Calu3 (cell line): Measurements from ENCODE around the gene GRK1. TPM values are rescaled to one million over a fixed set of nuclear protein-coding genes. Genes with fewer than 3 reads are reported as not detected.

Source experiments
- BruUV-seq: library from RNA; stranded (reverse); fragments of 400-500 nt; replicated peaks from 2 replicates; lab custom pipeline; 2021; lab: Mats Ljungman, UMichigan
- CTCF ChIA-PET: fragments of 300-600 bp; sonication (Branson Sonifier 250); formaldehyde crosslinking; loops from one replicate; lab custom pipeline; 2022; ENCODE audit warnings: antibody characterized with exemption; lab: Charles Lee
- DNase-seq: peaks from one replicate; pipeline ENCODE4 v3.0.0; 2022
- H3K27ac Mint-ChIP-seq: one replicate; pipeline ENCODE4 v1.8.0; 2022; ENCODE audit warnings: mixed read lengths; ENCODE audit not compliant: unreplicated experiment
- H3K27me3 Mint-ChIP-seq: one replicate; pipeline ENCODE4 v1.8.0; 2022; ENCODE audit warnings: mixed read lengths; ENCODE audit not compliant: unreplicated experiment
- H3K36me3 Mint-ChIP-seq: one replicate; pipeline ENCODE4 v1.8.0; 2022; ENCODE audit warnings: mild to moderate bottlenecking, moderate library complexity, mixed read lengths; ENCODE audit not compliant: insufficient read depth, unreplicated experiment
- H3K4me1 Mint-ChIP-seq: one replicate; pipeline ENCODE4 v1.8.0; 2022; ENCODE audit warnings: mild to moderate bottlenecking, low read depth, mixed read lengths; ENCODE audit not compliant: unreplicated experiment
- H3K4me3 Mint-ChIP-seq: one replicate; pipeline ENCODE4 v1.8.0; 2022; ENCODE audit warnings: mild to moderate bottlenecking, low read depth, moderate library complexity, mixed read lengths; ENCODE audit not compliant: unreplicated experiment
- H3K9me3 Mint-ChIP-seq: one replicate; pipeline ENCODE4 v1.8.0; 2022; ENCODE audit warnings: low read depth, mixed read lengths; ENCODE audit not compliant: unreplicated experiment
- intact Hi-C: fragments of 100-400 bp; cut with micrococcal nuclease; formaldehyde crosslinking; loops from one replicate; pipeline ENCODE4 v1.10.0; 2022; ENCODE audit not compliant: unreplicated experiment
- total RNA-seq: library from RNA; stranded (reverse); gene quantifications from 2 replicates; pipeline ENCODE4 v1.2.3, GENCODE V29; 2022
- TF ChIP-seq, protein P1 (sequence below): fragments of 200-600 bp; IDR thresholded peaks from one replicate; pipeline ENCODE4 v1.8.0; 2022; ENCODE audit warnings: antibody characterized with exemption; ENCODE audit not compliant: unreplicated experiment

The GRK1 gene
- total RNA-seq, 1 experiment from 2014 or later: not detected

DNA sequence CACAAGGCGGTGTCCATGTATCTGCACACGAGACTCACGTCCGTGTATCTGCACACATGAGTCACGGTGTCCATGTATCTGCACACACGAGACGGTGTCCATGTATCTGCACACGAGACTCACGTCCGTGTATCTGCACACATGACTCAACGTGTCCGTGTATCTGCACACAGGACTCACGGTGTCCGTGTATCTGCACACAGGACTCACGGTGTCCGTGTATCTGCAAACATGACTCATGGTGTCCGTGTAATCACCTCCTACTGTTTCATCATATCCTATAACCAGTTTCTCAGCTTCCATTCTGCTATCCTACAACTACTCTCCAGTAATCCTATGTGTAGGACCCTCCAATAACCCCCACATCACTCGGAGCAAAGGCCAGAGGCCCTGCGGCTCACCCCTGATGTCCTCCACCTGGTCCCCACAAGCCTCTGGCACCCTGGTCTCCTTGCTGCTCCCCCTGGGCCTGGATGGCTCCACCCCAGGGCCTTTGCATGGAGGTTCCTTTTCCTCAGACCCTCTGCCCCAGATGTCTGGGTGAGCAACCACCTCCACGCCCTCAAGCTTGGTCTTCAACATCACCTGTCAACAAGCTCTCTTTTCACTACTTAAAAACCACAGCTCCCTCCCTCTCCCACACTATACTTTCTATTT, 89.5 kb downstream of the GRK1 start:
- CTCF ChIA-PET: no interaction called here
- Mint-ChIP-seq H3K36me3 (no peaks in the 10 kb centered on the region), H3K4me1 (peaks cover 8% of the 10 kb centered on the region), H3K4me3 (no peak overlapping the region), H3K27ac (no peak overlapping the region), H3K27me3 (peaks cover 37% of the 10 kb centered on the region), H3K9me3 (no peaks in the 10 kb centered on the region)
- DNase-seq: no peak
- intact Hi-C loops: no loop called here
- TF ChIP-seq, protein P1, sequence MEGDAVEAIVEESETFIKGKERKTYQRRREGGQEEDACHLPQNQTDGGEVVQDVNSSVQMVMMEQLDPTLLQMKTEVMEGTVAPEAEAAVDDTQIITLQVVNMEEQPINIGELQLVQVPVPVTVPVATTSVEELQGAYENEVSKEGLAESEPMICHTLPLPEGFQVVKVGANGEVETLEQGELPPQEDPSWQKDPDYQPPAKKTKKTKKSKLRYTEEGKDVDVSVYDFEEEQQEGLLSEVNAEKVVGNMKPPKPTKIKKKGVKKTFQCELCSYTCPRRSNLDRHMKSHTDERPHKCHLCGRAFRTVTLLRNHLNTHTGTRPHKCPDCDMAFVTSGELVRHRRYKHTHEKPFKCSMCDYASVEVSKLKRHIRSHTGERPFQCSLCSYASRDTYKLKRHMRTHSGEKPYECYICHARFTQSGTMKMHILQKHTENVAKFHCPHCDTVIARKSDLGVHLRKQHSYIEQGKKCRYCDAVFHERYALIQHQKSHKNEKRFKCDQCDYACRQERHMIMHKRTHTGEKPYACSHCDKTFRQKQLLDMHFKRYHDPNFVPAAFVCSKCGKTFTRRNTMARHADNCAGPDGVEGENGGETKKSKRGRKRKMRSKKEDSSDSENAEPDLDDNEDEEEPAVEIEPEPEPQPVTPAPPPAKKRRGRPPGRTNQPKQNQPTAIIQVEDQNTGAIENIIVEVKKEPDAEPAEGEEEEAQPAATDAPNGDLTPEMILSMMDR: no peak
- no TSS peak for BruUV-seq

DNA sequence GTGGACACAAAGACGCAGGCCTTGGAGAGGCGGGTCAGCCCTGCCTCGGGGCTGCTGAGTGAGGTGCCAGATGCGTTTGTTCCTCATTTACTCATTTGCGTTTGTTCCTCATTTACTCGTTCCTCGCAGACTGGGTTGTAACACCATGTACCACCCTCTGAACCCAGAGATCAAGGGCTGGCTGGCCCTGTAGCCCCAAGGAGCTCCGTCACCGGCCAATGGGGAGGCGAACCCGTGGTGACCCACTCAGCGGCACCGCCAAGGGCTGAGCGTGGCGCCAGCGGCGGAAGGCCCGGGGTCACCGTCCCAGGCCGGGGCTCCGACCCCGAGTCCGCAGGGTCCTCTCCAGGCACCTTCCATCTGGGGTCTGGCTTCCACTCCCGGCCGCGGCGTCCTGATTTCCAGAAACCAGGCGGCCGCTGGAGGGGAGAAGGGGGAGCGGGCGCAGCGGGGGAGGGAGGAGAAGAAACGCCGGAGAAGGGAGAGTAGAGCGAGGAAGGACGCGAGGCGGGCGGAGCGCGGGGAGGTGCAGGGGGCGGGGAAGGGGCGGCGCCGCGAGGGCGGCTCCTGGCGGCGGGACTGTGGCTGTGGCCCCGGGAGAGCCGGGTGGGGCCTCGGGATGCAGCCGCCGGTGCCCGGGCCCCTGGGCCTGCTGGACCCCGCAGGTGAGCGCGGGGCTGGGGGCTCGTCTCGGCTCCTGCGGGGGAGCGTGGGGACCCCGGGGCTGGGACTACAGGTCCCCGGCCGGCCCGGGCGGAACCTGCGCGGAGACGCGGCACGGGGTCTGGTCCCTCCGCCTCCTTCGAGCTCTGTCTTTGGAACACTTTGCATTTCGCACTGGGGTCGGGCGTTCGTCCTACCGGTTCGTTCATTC, 91.9 kb downstream of the GRK1 start, which contains the start of gene TMEM255B:
Gene TMEM255B, plus strand, starts transcription at position 576 of the 874 bp plus-strand sequence. Its CDS starts 44 bp downstream, at position 620.
- CTCF ChIA-PET: no interaction called here
- no TSS peak for BruUV-seq
- H3K4me1 Mint-ChIP-seq: peaks cover 8% of the 10 kb centered on the region

GRCh38 chr13:113759525-113760137, 92.6 kb downstream of the GRK1 start:
- CTCF ChIA-PET: no interaction called here
- BruUV-seq: no TSS peak
- H3K4me1 Mint-ChIP-seq: peaks cover 8% of the 10 kb centered on the region
- H3K4me3 Mint-ChIP-seq: peak overlapping the region; percentile 76
- H3K9me3 Mint-ChIP-seq: no peaks in the 10 kb centered on the region
- peak overlapping the region; percentile 33 for H3K27ac Mint-ChIP-seq
- no peak for DNase-seq
- TF ChIP-seq, protein P1: no peak
- intact Hi-C loops: no loop called here
- H3K36me3 Mint-ChIP-seq: no peaks in the 10 kb centered on the region
- peaks cover 31% of the 10 kb centered on the region for H3K27me3 Mint-ChIP-seq

More for the DNA sequence above, 91.9 kb downstream of the GRK1 start, which contains the start of gene TMEM255B:
- TF ChIP-seq, protein P1: peak; percentile 22
- no peaks in the 10 kb centered on the region for H3K36me3 Mint-ChIP-seq
- DNase-seq: peak; percentile 39
- peak within 1 kb of the TSS; percentile 76 for H3K4me3 Mint-ChIP-seq
- H3K9me3 Mint-ChIP-seq: no peaks in the 10 kb centered on the region
- H3K27ac Mint-ChIP-seq: peak within 1 kb of the TSS; percentile 33
- H3K27me3 Mint-ChIP-seq: peaks cover 37% of the 10 kb centered on the region
- intact Hi-C loops: no loop called here

DNA sequence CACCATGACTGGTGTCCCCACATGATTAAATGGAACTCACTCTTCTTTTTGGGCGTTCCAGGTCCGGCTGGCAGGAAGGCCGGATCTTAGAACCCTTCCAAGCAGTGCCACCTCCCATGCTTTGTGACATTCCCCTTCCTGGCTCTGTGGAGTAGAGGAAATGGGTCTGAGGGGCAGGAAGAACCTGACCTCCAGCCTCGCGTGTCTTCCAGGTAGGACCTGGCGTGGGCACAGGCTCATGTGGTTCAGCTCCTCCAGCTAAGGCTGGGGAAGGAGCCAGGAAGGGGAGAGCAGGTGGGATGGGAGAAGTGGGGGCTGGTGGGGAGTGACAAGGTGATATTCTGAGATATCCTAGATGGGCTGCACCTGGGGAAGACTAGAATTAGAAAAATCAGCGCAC, 94.1 kb downstream of the GRK1 start:
- H3K9me3 Mint-ChIP-seq: no peaks in the 10 kb centered on the region
- H3K4me3 Mint-ChIP-seq: no peak overlapping the region
- TF ChIP-seq, protein P1: no peak
- BruUV-seq: no TSS peak
- H3K36me3 Mint-ChIP-seq: no peaks in the 10 kb centered on the region
- CTCF ChIA-PET: no interaction called here
- DNase-seq: no peak
- H3K4me1 Mint-ChIP-seq: peaks cover 8% of the 10 kb centered on the region
- H3K27me3 Mint-ChIP-seq: peaks cover 24% of the 10 kb centered on the region
- H3K27ac Mint-ChIP-seq: no peak overlapping the region
- intact Hi-C loops: no loop called here
